ENCODE results near the gene CRISPLD2. TPM values are rescaled to one million over a fixed set of nuclear protein-coding genes. Genes with fewer than 3 reads are reported as not detected.

Gene CRISPLD2
- total and polyA plus RNA-seq, 9 of the 15 experiments (the other 6 are each of a cell fraction or from before 2014, with no cell fraction given) = 0.03 to 0.24 (median 0.04) TPM; not detected in 4

GRCh38 chr16:84780544-84781376 is 39.0 kb upstream of the CRISPLD2 start:
- H3K9me3 ChIP-seq (replicated peaks; ENCODE audit: control insufficient read depth, insufficient read depth, low read depth, low read length) = no peaks in the 10 kb centered on the region
- no peaks in the 10 kb centered on the region for H3K9me1 ChIP-seq (ENCODE audit: control insufficient read depth, insufficient read depth, low read length)
- in situ Hi-C loops (cut with MboI) = no loop called here
- POLR2A ChIA-PET = interaction anchor here (0.6 to 1.6 kb wide), 3 partner anchors 8 to 16 kb away, joined by 4 read pairs; no protein-coding TSS in a partner anchor
- no peak overlapping the region for H2AFZ ChIP-seq (ENCODE audit: low read depth, low read length)
- no peaks in the 10 kb centered on the region for H3K79me2 ChIP-seq (ENCODE audit: control insufficient read depth, insufficient read depth, low read length)
- CTCF ChIA-PET (ENCODE audit: low intra/inter-chr PET ratio) = no interaction called here
- H3K27ac ChIP-seq (ENCODE audit: extremely low read depth, low read depth, low read length) = no peak overlapping the region
- H4K20me1 ChIP-seq (replicated peaks; ENCODE audit: control insufficient read depth, insufficient read depth, low read length) = no peaks in the 10 kb centered on the region
- no TSS peak for BruUV-seq (replicated peaks)
- H3K4me2 ChIP-seq (ENCODE audit: insufficient read depth, low read length) = no peak overlapping the region
- 78% methylated on average over 12 of the region's 12 CpGs for WGBS (ENCODE audit: insufficient coverage, low coverage, missing lambda C conversion rate)
- peak; percentile 79 for ATAC-seq
- TF ChIP-seq MAFF (IDR thresholded peaks at IDR 0.05; ENCODE audit: low read length) = peak; percentile 35; the same call in 1 of the 2 replicates
- TF ChIP-seq POLR2AphosphoS2 (IDR thresholded peaks at IDR 0.05; ENCODE audit: low read length) = peak; percentile 85
- no peak for TF ChIP-seq RNF2 (IDR thresholded peaks at IDR 0.05)
- TF ChIP-seq ZNF316 (IDR thresholded peaks at IDR 0.05) = peak; percentile 89
- TF ChIP-seq BDP1 (IDR thresholded peaks at IDR 0.05; ENCODE audit: insufficient read depth, insufficient read length) = no peak
- TF ChIP-seq FOXM1 (IDR thresholded peaks at IDR 0.05; ENCODE audit: low read depth) = peak; percentile 48
- TF ChIP-seq FOXM1 (CRISPR knock-in tag; IDR thresholded peaks at IDR 0.05; ENCODE audit: low read depth) = no peak
- TF ChIP-seq POLR2G (IDR thresholded peaks at IDR 0.05; ENCODE audit: low read depth, low read length) = peak; percentile 46
- TF ChIP-seq MAFG (tag; conservative IDR thresholded peaks at IDR 0.05) = peak; percentile 44; the same call in 1 of the 2 replicates
- TF ChIP-seq C11orf30 (IDR thresholded peaks at IDR 0.05; ENCODE audit: low read depth) = peak; percentile 78
- TF ChIP-seq PCBP2 (IDR thresholded peaks at IDR 0.05; ENCODE audit: low read depth, low read length, poor library complexity, severe bottlenecking) = no peak
- TF ChIP-seq ZNF589 (CRISPR knock-in tag; IDR thresholded peaks at IDR 0.05; ENCODE audit: low read depth) = no peak
- peak; percentile 45; the same call in 1 of the 2 replicates for TF ChIP-seq MAFK (IDR thresholded peaks at IDR 0.05; ENCODE audit: low read length)
- TF ChIP-seq ZSCAN29 (IDR thresholded peaks at IDR 0.05) = no peak
- 0 out of 2 replicates have a peak, but pooled peaks have one; percentile 43 for TF ChIP-seq POLR2A (conservative IDR thresholded peaks at IDR 0.05)
- TF ChIP-seq CEBPZ (IDR thresholded peaks at IDR 0.05; ENCODE audit: borderline replicate concordance, low read depth, low read length) = no peak
- TF ChIP-seq OTX1 (CRISPR knock-in tag; IDR thresholded peaks at IDR 0.05) = 0 out of 2 replicates have a peak, but pooled peaks have one; percentile 6
- TF ChIP-seq HNRNPK (IDR thresholded peaks at IDR 0.05; ENCODE audit: low read depth, low read length, poor library complexity, severe bottlenecking) = no peak
- TF ChIP-seq IRF2 (CRISPR knock-in tag; IDR thresholded peaks at IDR 0.05) = no peak
- TF ChIP-seq ZNF830 (CRISPR knock-in tag; IDR thresholded peaks at IDR 0.05) = no peak
- no peak overlapping the region for H3K9ac ChIP-seq (ENCODE audit: insufficient read depth in 1 of 2, low read depth in 2 of 2, low read length in 2 of 2)
- H3K4me1 ChIP-seq (replicated peaks in 1 of 2; ENCODE audit: control insufficient read depth in 2 of 2, insufficient read depth in 2 of 2, low read length in 2 of 2) = 0 out of 5 replicates have a peak, but pooled peaks cover 0 to 2% of the 10 kb centered on the region in 2 experiments
- intact Hi-C loops (cut with micrococcal nuclease) = no loop called here
- DNase-seq (ENCODE audit: extremely low read depth in 1 of 4, low spot score in 3 of 4) = peak in 1 of 4 experiments; percentile 35
- H3K36me3 ChIP-seq (ENCODE audit: control insufficient read depth, insufficient read depth, low read length) = peaks cover 44% of the 10 kb centered on the region
- no peaks in the 10 kb centered on the region for H3K27me3 ChIP-seq (ENCODE audit: control insufficient read depth in 2 of 2, insufficient read depth in 2 of 2, low read length in 2 of 2)
- H3K4me3 ChIP-seq = no peak overlapping the region
- peak; percentile 65 for FAIRE-seq
